ENCODE data around the gene ZNF19.

GRCh38 chr16:71515026-71515425, 25.9 kb upstream of the ZNF19 start:
- TF ChIP-seq CTCF (IDR thresholded peaks at IDR 0.05; ENCODE audit: poor library complexity) (no peak), EZH2 (IDR thresholded peaks at IDR 0.05; ENCODE audit: borderline replicate concordance) (no peak)

Measured in hepatocyte (in vitro differentiated cells).